HepG2 (cell line): ENCODE results near the gene NPTXR. TPM values are rescaled to one million over a fixed set of nuclear protein-coding genes. Genes with fewer than 3 reads are reported as not detected.

Source experiments
- ATAC-seq: fragments of 200-7000 bp; cut with Tn5 transposase; 3 replicates; pipeline ENCODE4 v1.9.1; 2020; ENCODE audit warnings: mild to moderate bottlenecking, moderate library complexity
- BruUV-seq: library from RNA; stranded (reverse); fragments of 400-500 nt; replicated peaks from 2 replicates; lab custom pipeline; 2021; lab: Mats Ljungman, UMichigan
- CTCF ChIA-PET: fragments of 300-600 bp; formaldehyde crosslinking; extraction: SDS; loops from one replicate; lab custom pipeline; 2021; ENCODE audit warnings: low total read pairs, inconsistent platforms, low intra/inter-chr PET ratio; lab: Yijun Ruan, JAX
- POLR2A ChIA-PET: fragments of 350-600 bp; sonication (Branson Sonifier 250); formaldehyde crosslinking; loops from one replicate; lab custom pipeline; 2020; ENCODE audit warnings: antibody characterized with exemption, inconsistent platforms; lab: Yijun Ruan, JAX
- DNase-seq: peaks from one replicate; pipeline ENCODE4 v3.0.0-alpha.2; 2015; ENCODE audit warnings: low spot score
- FAIRE-seq: peaks from 3 replicates; lab custom pipeline; 2011; peaks lifted over from hg19 to GRCh38; lab: Jason Lieb, UNC
- H2AFZ ChIP-seq: one replicate; pipeline ENCODE4 v1.6.1; 2011; ENCODE audit warnings: low read length, inconsistent platforms
- H3K27ac ChIP-seq: fragments of 300-600 bp; 3 replicates; pipeline ENCODE4 v1.8.0; 2011; ENCODE audit warnings: mixed run types, mild to moderate bottlenecking, mixed read lengths, low read length, inconsistent platforms; ENCODE audit not compliant: insufficient read depth; ENCODE audit errors: extremely low read length
- H3K27me3 ChIP-seq, 2 experiments: fragments of 200-600 bp in 1 of 2; 2 replicates in 1 of 2; 3 replicates in 1 of 2; pipeline versions ENCODE4 v1.6.0 to v1.8.0; 2011; ENCODE audit warnings: low read length in 2 of 2, mild to moderate bottlenecking in 2 of 2, moderate library complexity in 2 of 2, inconsistent platforms in 1 of 2; ENCODE audit not compliant: insufficient read depth in 2 of 2, control insufficient read depth in 1 of 2
- H3K36me3 ChIP-seq, 2 experiments: fragments of 200-600 bp in 1 of 2; replicated peaks in 1 of 2; 2 replicates in 1 of 2; 3 replicates in 1 of 2; pipeline versions ENCODE4 v1.5.1 to v1.8.0; 2011; ENCODE audit warnings: low read length in 2 of 2, inconsistent platforms in 1 of 2; ENCODE audit not compliant: insufficient read depth in 2 of 2, control insufficient read depth in 1 of 2
- H3K4me1 ChIP-seq: 2 replicates; pipeline ENCODE4 v1.5.1; 2012; ENCODE audit warnings: low read length, inconsistent platforms; ENCODE audit not compliant: insufficient read depth
- H3K4me2 ChIP-seq: 2 replicates; pipeline ENCODE4 v1.6.0; 2011; ENCODE audit warnings: low read depth, low read length, inconsistent platforms
- H3K4me3 ChIP-seq, 3 experiments: fragments of 200-600 bp in 1 of 3; sonication (generic), shearing (Covaris generic) in 1 of 3; replicated peaks in 1 of 3; 2 replicates each; pipeline ENCODE4 v1.5.1; 2011 to 2016; ENCODE audit warnings: low read length in 3 of 3, inconsistent platforms in 2 of 3, low read depth in 2 of 3, mild to moderate bottlenecking in 2 of 3, control low read depth in 1 of 3, mixed read lengths in 1 of 3; ENCODE audit not compliant: insufficient read depth in 1 of 3
- H3K79me2 ChIP-seq: one replicate; pipeline ENCODE4 v1.6.1; 2011; ENCODE audit warnings: low read length, inconsistent platforms; ENCODE audit not compliant: insufficient read depth
- H3K9ac ChIP-seq: 2 replicates; pipeline ENCODE4 v1.6.0; 2011; ENCODE audit warnings: mild to moderate bottlenecking, low read depth, low read length, inconsistent platforms; ENCODE audit not compliant: insufficient read depth
- H3K9me3 ChIP-seq: 2 replicates; pipeline ENCODE4 v1.5.1; 2012; ENCODE audit warnings: mild to moderate bottlenecking, low read length
- H4K20me1 ChIP-seq: 2 replicates; pipeline ENCODE4 v1.6.0; 2011; ENCODE audit warnings: inconsistent platforms, mild to moderate bottlenecking, low read length, moderate library complexity; ENCODE audit not compliant: insufficient read depth
- ARID5B ChIP-seq: IDR thresholded peaks from 2 replicates; pipeline ENCODE4 v1.4.0; 2020; ENCODE audit warnings: mild to moderate bottlenecking, missing genetic modification reagents
- BCL3 ChIP-seq: sonication (generic); formaldehyde crosslinking; IDR thresholded peaks from 2 replicates; pipeline ENCODE4 v1.5.1; 2020; ENCODE audit warnings: mild to moderate bottlenecking, missing genetic modification reagents, moderate library complexity
- CEBPB ChIP-seq: IDR thresholded peaks from 2 replicates; pipeline ENCODE4 v1.6.1; 2011; ENCODE audit warnings: low read depth, low read length, improper control_type of control experiment, borderline replicate concordance
- HDAC2 ChIP-seq: sonication (generic); formaldehyde crosslinking; IDR thresholded peaks from 2 replicates; pipeline ENCODE4 v1.4.0; 2020; ENCODE audit warnings: missing genetic modification reagents
- HOXD1 ChIP-seq: sonication (generic); formaldehyde crosslinking; IDR thresholded peaks from 2 replicates; pipeline ENCODE4 v1.5.0; 2020; ENCODE audit warnings: missing genetic modification reagents
- KLF16 ChIP-seq, 2 experiments: sonication (generic) in 1 of 2; formaldehyde crosslinking in 1 of 2; IDR thresholded peaks; 2 replicates each; pipeline versions ENCODE4 v1.6.1 to v1.8.0; 2016 to 2023; ENCODE audit warnings: missing genetic modification reagents in 2 of 2, missing compliant biosample characterization in 1 of 2
- NCOA2 ChIP-seq: sonication (generic); formaldehyde crosslinking; IDR thresholded peaks from 2 replicates; pipeline ENCODE4 v1.8.0; 2022; ENCODE audit warnings: inconsistent platforms
- SOX13 ChIP-seq, 3 experiments: fragments of 450-650 bp in 1 of 3; sonication (generic) in 1 of 3; formaldehyde crosslinking in 1 of 3; IDR thresholded peaks in 2 of 3; conservative IDR thresholded peaks in 1 of 3; 2 replicates each; pipeline versions ENCODE4 v1.5.0 to v1.6.1; 2016 to 2020; ENCODE audit warnings: antibody characterized with exemption in 1 of 3, mild to moderate bottlenecking in 1 of 3, missing compliant biosample characterization in 1 of 3, missing genetic modification reagents in 1 of 3, moderate library complexity in 1 of 3
- YEATS2 ChIP-seq: sonication (generic); formaldehyde crosslinking; IDR thresholded peaks from 2 replicates; pipeline ENCODE4 v1.4.0; 2020; ENCODE audit warnings: missing genetic modification reagents, borderline replicate concordance
- ZNF546 ChIP-seq: sonication (generic); formaldehyde crosslinking; conservative IDR thresholded peaks from 2 replicates; pipeline ENCODE4 v1.8.1; 2023; ENCODE audit warnings: mild to moderate bottlenecking, missing genetic modification reagents
- ZNF567 ChIP-seq: sonication (generic); formaldehyde crosslinking; IDR thresholded peaks from 2 replicates; pipeline ENCODE4 v1.8.1; 2023; ENCODE audit warnings: mild to moderate bottlenecking, missing genetic modification reagents, borderline replicate concordance
- ZNF782 ChIP-seq: sonication (generic); formaldehyde crosslinking; IDR thresholded peaks from 2 replicates; pipeline ENCODE4 v1.4.0; 2020; ENCODE audit warnings: missing genetic modification reagents, mild to moderate bottlenecking, borderline replicate concordance
- whole genome bisulfite sequencing: methylation state at CpG from one replicate; pipeline ENCODE4 v1.1.6; 2017; ENCODE audit warnings: low lambda C conversion rate; 5-methylcytosine and 5-hydroxymethylcytosine counted together
- in situ Hi-C: cut with HindIII; loops from 2 replicates; pipeline ENCODE4 v1.10.0; 2017; ENCODE audit warnings: low pct_unique_long_range_greater_than_20kb; ENCODE audit not compliant: extremely low pct_ligation_motif_present
- intact Hi-C: fragments of 100-400 bp; cut with micrococcal nuclease; formaldehyde crosslinking; loops from one replicate; pipeline ENCODE4 v1.10.0; 2022; ENCODE audit not compliant: unreplicated experiment
- polyA plus RNA-seq, 8 experiments: library from polyadenylated mRNA; depleted of rRNA in 3 of 8; stranded (reverse) in 7 of 8; unstranded in 1 of 8; fragments of >200 nt; fragmentation: Illumina TruSeq in 4 of 8; extraction: Trizol in 4 of 8; gene quantifications; 2 replicates each; pipeline versions ENCODE4 v1.2.1 to v1.2.3, GENCODE V29; 2011 to 2016; ENCODE audit warnings: low read depth in 4 of 8, missing spikeins in 1 of 8, mixed read lengths in 1 of 8; ENCODE audit not compliant: insufficient read depth in 1 of 8
- total RNA-seq, 5 experiments: library from RNA; depleted of rRNA; stranded (reverse); fragments of >200 nt; fragmentation: Illumina TruSeq; extraction: Trizol; gene quantifications; 2 replicates each; pipeline ENCODE4 v1.2.3, GENCODE V29; 2016; ENCODE audit warnings: low read depth in 1 of 5

The NPTXR gene
- total and polyA plus RNA-seq, 2 of the 13 experiments (the other 11 are each of a cell fraction or from before 2014, with no cell fraction given), result 2.6 to 4.8 TPM

GRCh38 chr22:38823076-38823475 lies 20.8 kb downstream of the NPTXR start (continued):
- TF ChIP-seq BCL3 (CRISPR knock-in tag), result no peak

GRCh38 chr22:38820020-38820419 lies 23.8 kb downstream of the NPTXR start:
- no peak for ATAC-seq
- TF ChIP-seq ZNF567 (no peak), ZNF546 (no peak), YEATS2 (CRISPR knock-in tag) (no peak), KLF16 (CRISPR knock-in tag; IDR thresholded peaks at IDR 0.05) (no peak), ARID5B (CRISPR knock-in tag) (no peak), HOXD1 (CRISPR knock-in tag) (no peak), CEBPB (no peak), SOX13 (IDR thresholded peaks at IDR 0.05) (no peak), SOX13 (CRISPR knock-in tag; conservative IDR thresholded peaks at IDR 0.05 in 1 of 2, IDR thresholded peaks at IDR 0.05 in 1 of 2) (no peak), HDAC2 (CRISPR knock-in tag) (no peak), ZNF782 (CRISPR knock-in tag) (no peak), NCOA2 (no peak)
- POLR2A ChIA-PET, result no interaction called here
- Histone ChIP-seq H4K20me1 (no peaks in the 10 kb centered on the region), H2AFZ (no peak overlapping the region), H3K36me3 (no peaks in the 10 kb centered on the region), H3K27ac (no peak overlapping the region), H3K9ac (no peak overlapping the region), H3K4me1 (no peaks in the 10 kb centered on the region), H3K4me3 (no peak overlapping the region), H3K4me2 (no peak overlapping the region), H3K79me2 (no peaks in the 10 kb centered on the region), H3K27me3 (no peaks in the 10 kb centered on the region), H3K9me3 (no peaks in the 10 kb centered on the region)
- 66% methylated on average over 7 of the region's 8 CpGs for WGBS
- CTCF ChIA-PET, result no interaction called here
- no peak for FAIRE-seq
- no TSS peak for BruUV-seq
- in situ Hi-C loops, result no loop called here
- intact Hi-C loops, result no loop called here
- DNase-seq, result no peak
